Activated CD4-positive, alpha-beta T cell treated with anti-CD3 and anti-CD28 coated beads for 36 hours (primary cell): ENCODE data around the gene KRT16. TPM values are rescaled to one million over a fixed set of nuclear protein-coding genes. Genes with fewer than 3 reads are reported as not detected.

Experiments
- ATAC-seq: fragments of 200-7000 bp; cut with Tn5 transposase; one replicate; pipeline ENCODE4 v1.10.0; 2021; ENCODE audit warnings: mild to moderate bottlenecking, moderate library complexity
- CTCF ChIA-PET: fragments of 350-600 bp; sonication (Branson Sonifier 250); formaldehyde crosslinking; loops from one replicate; lab custom pipeline; 2021; ENCODE audit warnings: antibody characterized with exemption; lab: Charles Lee
- POLR2A ChIA-PET: fragments of 350-600 bp; sonication (Branson Sonifier 250); formaldehyde crosslinking; loops from one replicate; lab custom pipeline; 2021; ENCODE audit warnings: antibody characterized with exemption, inconsistent platforms; lab: Charles Lee
- DNase-seq: peaks from one replicate; pipeline ENCODE4 v3.0.0-alpha.2; 2020
- H3K27ac Mint-ChIP-seq: one replicate; pipeline ENCODE4 v1.8.0; 2021; ENCODE audit warnings: mixed read lengths
- H3K27me3 Mint-ChIP-seq: one replicate; pipeline ENCODE4 v1.8.0; 2021; ENCODE audit warnings: mixed read lengths
- H3K36me3 Mint-ChIP-seq: one replicate; pipeline ENCODE4 v1.8.0; 2021; ENCODE audit warnings: low read depth, mixed read lengths
- H3K4me1 Mint-ChIP-seq: one replicate; pipeline ENCODE4 v1.8.0; 2021; ENCODE audit warnings: mixed read lengths
- H3K4me3 Mint-ChIP-seq: one replicate; pipeline ENCODE4 v1.8.0; 2021; ENCODE audit warnings: mild to moderate bottlenecking, moderate library complexity, mixed read lengths
- H3K9me3 Mint-ChIP-seq: one replicate; pipeline ENCODE4 v1.8.0; 2021; ENCODE audit warnings: low read depth, mixed read lengths
- intact Hi-C, 2 experiments: fragments of 100-400 bp; cut with DNase I in 1 of 2; cut with micrococcal nuclease in 1 of 2; formaldehyde crosslinking; loops; one replicate each; pipeline versions ENCODE4 v1.14.2 to v1.15.1; 2022 to 2024; cut with DNase I, micrococcal nuclease
- total RNA-seq, 2 experiments: library from RNA; stranded (reverse); gene quantifications; one replicate each; pipeline ENCODE4 v1.2.3, GENCODE V29; 2021

KRT16 gene
- total RNA-seq, 2 experiments from 2014 or later: not detected

DNA sequence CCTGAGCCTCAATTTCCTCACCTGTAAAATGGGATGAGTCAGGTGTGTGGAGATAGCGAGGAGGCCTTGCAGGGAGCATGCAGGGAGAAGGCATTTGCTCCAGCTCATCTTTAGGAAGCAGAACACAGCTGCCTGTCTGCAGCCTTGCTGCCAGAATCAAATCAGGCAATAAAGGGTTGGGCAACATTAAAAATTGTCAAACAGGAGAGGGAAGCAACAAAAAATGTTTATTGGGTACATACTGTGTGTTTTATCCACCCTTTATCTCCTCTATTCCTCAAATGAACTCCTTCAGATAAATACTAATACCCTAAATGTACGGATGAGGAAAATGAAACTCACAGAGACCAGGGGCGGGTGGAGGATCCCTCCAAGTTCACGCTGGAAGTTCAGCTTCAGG, 12.2 kb downstream of the KRT16 start:
- Mint-ChIP-seq H3K27me3 (peaks cover 6% of the 10 kb centered on the region), H3K36me3 (no peaks in the 10 kb centered on the region), H3K4me1 (no peaks in the 10 kb centered on the region), H3K9me3 (no peaks in the 10 kb centered on the region), H3K4me3 (no peak overlapping the region), H3K27ac (no peak overlapping the region)
- ATAC-seq (no peak), DNase-seq (no peak)
- POLR2A ChIA-PET: no interaction called here
- CTCF ChIA-PET: no interaction called here
- intact Hi-C loops: no loop called here

DNA sequence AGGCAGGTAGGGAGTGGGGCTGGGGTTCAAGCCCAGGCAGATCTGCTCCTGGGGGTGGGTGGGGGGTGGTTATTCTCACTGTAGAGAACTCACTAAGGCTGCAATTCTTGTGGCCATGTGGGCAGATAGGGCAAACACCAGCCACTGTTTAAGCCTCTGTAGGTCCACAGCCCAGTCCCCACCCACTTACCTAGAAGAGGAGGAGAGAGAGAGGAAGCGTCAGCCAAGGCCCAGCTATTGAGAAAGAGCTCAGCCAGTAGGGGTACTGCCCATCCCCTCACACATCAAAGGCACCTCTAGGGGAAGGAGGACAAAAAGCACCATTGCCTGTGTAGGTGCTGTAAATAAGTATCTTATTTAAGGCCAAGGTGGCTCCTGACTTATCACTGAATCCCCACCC, 12.9 kb downstream of the KRT16 start:
- ChIA-PET CTCF (no interaction called here), POLR2A (no interaction called here)
- DNase-seq: no peak
- Mint-ChIP-seq H3K9me3 (no peaks in the 10 kb centered on the region), H3K36me3 (no peaks in the 10 kb centered on the region), H3K4me3 (no peak overlapping the region), H3K27me3 (peaks cover 5% of the 10 kb centered on the region), H3K27ac (no peak overlapping the region), H3K4me1 (no peaks in the 10 kb centered on the region)
- intact Hi-C loops: no loop called here
- no peak for ATAC-seq

DNA sequence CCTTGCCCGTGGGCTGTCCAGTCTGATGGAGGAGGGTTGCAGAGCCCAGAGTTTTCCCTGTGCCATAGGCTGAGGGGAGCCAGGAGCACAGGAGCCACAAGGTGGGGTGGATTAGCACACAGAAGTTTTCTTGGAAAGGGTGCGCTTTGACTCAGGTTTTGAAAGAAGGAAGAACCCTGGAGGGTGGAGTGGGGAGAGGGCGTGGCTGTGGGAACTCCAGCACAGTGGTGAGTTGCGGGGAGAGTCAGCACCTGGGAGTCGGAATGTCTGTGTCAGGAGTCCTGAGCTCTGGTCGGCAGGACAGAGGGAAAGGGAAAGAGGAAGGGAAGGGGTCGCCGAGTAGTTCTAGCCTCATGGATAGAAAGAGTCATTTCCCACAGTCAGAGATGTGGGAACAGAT, 17.0 kb downstream of the KRT16 start:
- ChIA-PET CTCF (interaction anchor here (1.1 kb wide), 1 partner anchor 10 kb away, joined by 3 read pairs; no protein-coding TSS in a partner anchor), POLR2A (no interaction called here)
- H3K4me3 Mint-ChIP-seq: no peak overlapping the region
- no peaks in the 10 kb centered on the region for H3K36me3 Mint-ChIP-seq
- no peak for ATAC-seq
- H3K4me1 Mint-ChIP-seq: no peaks in the 10 kb centered on the region
- DNase-seq: no peak
- H3K27me3 Mint-ChIP-seq: peaks cover 7% of the 10 kb centered on the region
- no peaks in the 10 kb centered on the region for H3K9me3 Mint-ChIP-seq
- intact Hi-C loops: no loop called here
- no peak overlapping the region for H3K27ac Mint-ChIP-seq

DNA sequence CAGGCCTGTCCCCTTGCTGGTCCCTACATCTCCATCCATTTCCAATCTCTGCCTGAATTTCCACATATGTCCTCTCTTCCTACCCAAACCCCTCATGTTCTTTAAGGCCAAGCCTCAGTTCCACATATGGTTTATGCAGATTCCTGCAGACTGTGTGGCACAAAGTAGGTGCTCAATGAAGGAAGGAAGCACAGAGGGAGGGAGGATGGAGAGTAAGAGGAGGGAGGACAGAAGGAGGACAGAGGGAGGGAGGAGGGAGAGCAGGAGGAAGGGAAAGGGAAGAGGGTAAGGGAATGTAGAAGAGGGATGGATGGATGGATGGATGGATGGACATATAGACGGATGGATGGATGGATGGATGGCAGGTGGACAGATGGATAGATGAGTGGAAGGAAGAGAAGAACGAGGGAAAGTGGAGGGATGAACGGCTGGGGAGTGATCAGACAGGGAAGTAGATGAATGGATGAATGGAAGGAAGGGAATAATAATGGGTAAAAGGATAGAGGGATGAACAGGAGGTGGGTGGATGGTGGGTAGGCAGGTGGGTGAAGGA, 18.1 kb downstream of the KRT16 start:
- H3K4me1 Mint-ChIP-seq: no peaks in the 10 kb centered on the region
- peaks cover 7% of the 10 kb centered on the region for H3K27me3 Mint-ChIP-seq
- DNase-seq (no peak), ATAC-seq (no peak)
- intact Hi-C loops: no loop called here
- H3K9me3 Mint-ChIP-seq: no peaks in the 10 kb centered on the region
- ChIA-PET POLR2A (no interaction called here), CTCF (no interaction called here)
- H3K36me3 Mint-ChIP-seq: no peaks in the 10 kb centered on the region
- H3K4me3 Mint-ChIP-seq: no peak overlapping the region
- no peak overlapping the region for H3K27ac Mint-ChIP-seq

DNA sequence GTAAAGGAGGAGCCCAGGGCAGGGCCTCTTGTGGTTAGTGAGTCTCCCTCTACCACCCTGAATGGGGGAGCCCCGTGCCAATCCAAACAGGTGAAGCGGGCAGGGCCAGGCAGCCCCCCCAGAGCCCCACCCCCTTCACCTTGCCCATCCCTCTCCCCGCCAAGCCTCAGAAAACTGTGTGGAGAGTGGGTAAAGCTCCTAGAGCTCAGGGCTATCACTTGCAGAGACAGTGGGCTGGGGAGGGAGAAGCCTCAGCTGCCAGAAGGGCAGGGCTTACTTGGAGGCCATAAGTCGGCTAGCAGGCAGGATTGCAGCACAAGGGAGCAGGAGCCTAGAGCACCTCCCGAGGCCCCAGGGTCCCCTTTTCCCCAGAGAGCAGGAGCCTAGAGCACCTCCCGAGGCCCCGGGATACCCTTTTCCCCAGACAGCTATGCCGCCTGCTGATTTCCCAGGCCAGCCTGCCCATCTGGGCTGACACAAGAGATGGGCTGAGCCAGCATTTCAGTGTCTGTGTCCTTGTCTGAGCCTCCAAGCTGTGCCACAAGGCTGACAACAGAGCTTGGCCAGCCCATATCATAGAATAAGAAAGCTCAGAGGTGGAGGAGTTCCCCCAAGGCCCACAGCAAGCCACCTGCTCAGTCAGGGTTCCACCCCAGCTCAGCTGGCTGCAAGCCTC, 19.1 kb downstream of the KRT16 start:
- CTCF ChIA-PET: no interaction called here
- ATAC-seq (no peak), DNase-seq (no peak)
- Mint-ChIP-seq H3K9me3 (no peaks in the 10 kb centered on the region), H3K4me3 (no peak overlapping the region), H3K4me1 (no peaks in the 10 kb centered on the region), H3K27ac (no peak overlapping the region), H3K36me3 (no peaks in the 10 kb centered on the region), H3K27me3 (peaks cover 7% of the 10 kb centered on the region)
- POLR2A ChIA-PET: no interaction called here
- intact Hi-C loops: no loop called here

DNA sequence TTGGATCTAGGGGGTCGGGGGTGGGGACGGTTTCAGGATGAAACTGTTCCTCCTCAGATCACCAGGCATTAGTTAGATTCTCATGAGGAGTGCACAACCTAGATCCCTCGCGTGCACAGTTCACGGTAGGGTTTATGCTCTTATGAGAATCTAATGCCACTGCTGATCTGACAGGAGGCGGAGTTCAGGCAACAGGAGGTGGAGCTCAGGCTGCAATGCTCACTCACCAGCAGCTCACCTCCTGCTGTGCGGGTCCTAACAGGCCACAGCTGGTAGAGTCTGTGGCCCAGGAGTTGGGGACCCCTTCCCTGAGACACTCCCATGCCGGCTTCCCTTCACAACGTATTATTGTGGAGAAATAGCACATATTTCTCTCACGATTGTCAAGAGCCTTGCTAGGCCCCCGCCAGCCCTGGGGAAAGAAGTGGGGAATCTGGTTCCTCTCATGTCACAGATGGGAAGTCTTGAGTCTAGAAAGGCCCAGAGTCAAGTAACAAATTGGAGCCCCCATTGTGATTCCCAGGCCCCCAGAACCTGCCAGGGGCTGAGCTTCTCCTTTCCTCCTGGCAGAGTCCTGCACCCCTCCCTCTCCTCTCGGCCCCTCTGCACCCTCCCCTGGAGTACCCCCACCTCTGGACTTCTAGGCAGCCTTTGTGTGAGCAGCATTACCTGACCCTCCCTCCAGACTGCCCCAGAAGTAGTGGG, 19.8 kb downstream of the KRT16 start:
- Mint-ChIP-seq H3K36me3 (no peaks in the 10 kb centered on the region), H3K27me3 (peaks cover 7% of the 10 kb centered on the region), H3K4me1 (no peaks in the 10 kb centered on the region), H3K4me3 (no peak overlapping the region), H3K9me3 (no peaks in the 10 kb centered on the region), H3K27ac (no peak overlapping the region)
- CTCF ChIA-PET: no interaction called here
- no peak for DNase-seq
- ATAC-seq: no peak
- POLR2A ChIA-PET: no interaction called here
- intact Hi-C loops: no loop called here

DNA sequence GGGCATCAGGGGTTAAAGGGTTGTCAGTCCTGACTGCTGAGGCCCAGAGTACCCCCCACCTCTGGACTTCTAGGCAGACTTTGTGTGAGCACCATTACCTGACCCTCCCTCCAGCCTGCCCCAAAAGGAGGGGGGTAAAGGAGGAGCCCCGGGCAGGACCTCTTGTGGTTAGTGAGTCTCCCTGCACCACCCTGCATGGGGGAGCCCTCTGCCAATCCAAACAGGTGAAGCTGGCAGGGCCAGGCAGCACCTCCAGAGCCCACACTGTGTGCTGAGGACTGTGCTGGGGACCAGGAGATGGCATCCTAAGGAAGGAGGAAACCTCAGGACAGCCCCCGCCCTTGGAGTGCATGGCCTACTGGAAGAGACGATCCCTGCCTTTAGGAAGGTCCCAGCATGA, 23.3 kb downstream of the KRT16 start:
- Mint-ChIP-seq H3K36me3 (no peaks in the 10 kb centered on the region), H3K9me3 (no peaks in the 10 kb centered on the region), H3K4me1 (no peaks in the 10 kb centered on the region), H3K27me3 (peaks cover 5% of the 10 kb centered on the region), H3K27ac (no peak overlapping the region), H3K4me3 (no peak overlapping the region)
- ATAC-seq: no peak
- no peak for DNase-seq
- intact Hi-C loops: no loop called here
- ChIA-PET CTCF (interaction anchor here (0.9 kb wide), 1 partner anchor 13 kb away, joined by 3 read pairs; no protein-coding TSS in a partner anchor), POLR2A (no interaction called here)

DNA sequence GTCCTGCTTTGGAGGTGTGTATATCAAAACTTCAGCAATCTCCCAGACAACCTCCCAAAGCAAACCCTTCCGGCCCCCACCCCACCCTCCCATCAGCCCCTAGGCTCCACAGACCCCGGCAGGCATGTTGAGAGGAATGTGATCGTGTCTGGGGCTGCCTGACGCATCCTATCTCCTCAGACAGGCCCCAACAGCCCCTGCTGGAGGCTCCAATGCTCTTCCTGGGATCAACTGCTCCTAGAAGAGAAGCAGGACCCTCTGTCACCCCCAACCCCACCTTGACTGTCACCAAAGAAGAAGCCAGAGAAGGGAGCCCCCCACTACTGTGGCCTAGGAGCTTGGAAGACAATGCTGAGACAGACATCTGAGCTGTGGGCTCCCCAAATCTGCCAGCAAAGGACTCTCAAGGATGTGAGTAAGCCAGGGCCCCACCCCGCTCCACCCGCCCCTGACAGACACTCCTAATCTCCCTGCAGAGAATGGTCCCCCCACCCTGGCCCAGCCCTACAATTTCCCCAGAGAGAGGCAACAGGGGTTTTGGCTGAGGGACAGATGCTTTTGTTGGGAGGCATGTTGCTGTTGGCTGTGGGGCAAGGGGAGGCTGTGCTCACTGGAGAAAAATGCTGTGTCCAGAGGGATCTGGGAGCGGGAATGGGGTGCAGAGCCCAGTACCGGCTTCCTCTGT, 24.3 kb downstream of the KRT16 start:
- Mint-ChIP-seq H3K27me3 (peaks cover 3% of the 10 kb centered on the region), H3K9me3 (no peaks in the 10 kb centered on the region), H3K36me3 (no peaks in the 10 kb centered on the region), H3K4me1 (no peaks in the 10 kb centered on the region), H3K27ac (no peak overlapping the region), H3K4me3 (no peak overlapping the region)
- DNase-seq: no peak
- intact Hi-C loops: no loop called here
- CTCF ChIA-PET: interaction anchor here (0.6 to 0.8 kb wide), 3 partner anchors 9 to 381 kb away, joined by 3 read pairs; no protein-coding TSS in a partner anchor
- POLR2A ChIA-PET: no interaction called here
- no peak for ATAC-seq

DNA sequence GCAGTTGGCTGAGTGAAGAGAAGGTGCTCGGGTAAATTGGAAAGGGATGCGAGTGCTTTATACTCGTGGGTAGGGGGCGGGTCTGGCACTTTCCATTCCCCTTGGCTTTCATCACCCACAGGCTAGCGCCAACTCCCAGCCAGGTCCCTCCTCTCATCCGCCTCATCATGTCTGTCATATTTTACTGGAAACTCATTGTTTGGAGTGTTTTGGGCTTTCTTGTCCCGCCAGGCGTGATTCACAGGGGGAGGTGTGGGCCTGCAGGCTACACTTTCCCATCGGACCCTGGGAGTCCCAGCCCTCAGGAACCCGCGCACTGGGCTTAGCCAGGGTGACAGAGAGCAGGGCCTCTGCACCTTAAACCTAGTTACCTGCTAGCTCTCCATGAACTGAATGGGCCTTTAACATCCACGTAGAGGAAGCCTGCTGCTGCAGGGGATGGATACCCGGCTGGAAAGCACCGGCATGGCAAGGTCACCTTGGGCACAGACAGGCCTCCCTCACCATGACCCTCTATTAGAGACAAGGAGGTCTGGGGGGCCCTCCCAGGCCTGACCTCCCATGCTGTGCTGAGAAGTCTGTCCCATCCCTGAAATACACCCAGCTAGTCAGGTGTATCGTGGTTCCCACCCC, 25.6 kb downstream of the KRT16 start, which contains the start of gene KRT14:
TSS of gene KRT14 (minus strand) at position 33 of the 633 bp plus-strand sequence. CDS start 61 bp downstream, outside the sequence.
- intact Hi-C loops: no loop called here
- Mint-ChIP-seq H3K27me3 (peaks cover 5% of the 10 kb centered on the region), H3K4me1 (no peaks in the 10 kb centered on the region), H3K4me3 (no peak within 1 kb of the TSS), H3K27ac (no peak within 1 kb of the TSS), H3K36me3 (no peaks in the 10 kb centered on the region), H3K9me3 (no peaks in the 10 kb centered on the region)
- POLR2A ChIA-PET: no interaction called here
- DNase-seq (no peak), ATAC-seq (no peak)
- CTCF ChIA-PET: no interaction called here

DNA sequence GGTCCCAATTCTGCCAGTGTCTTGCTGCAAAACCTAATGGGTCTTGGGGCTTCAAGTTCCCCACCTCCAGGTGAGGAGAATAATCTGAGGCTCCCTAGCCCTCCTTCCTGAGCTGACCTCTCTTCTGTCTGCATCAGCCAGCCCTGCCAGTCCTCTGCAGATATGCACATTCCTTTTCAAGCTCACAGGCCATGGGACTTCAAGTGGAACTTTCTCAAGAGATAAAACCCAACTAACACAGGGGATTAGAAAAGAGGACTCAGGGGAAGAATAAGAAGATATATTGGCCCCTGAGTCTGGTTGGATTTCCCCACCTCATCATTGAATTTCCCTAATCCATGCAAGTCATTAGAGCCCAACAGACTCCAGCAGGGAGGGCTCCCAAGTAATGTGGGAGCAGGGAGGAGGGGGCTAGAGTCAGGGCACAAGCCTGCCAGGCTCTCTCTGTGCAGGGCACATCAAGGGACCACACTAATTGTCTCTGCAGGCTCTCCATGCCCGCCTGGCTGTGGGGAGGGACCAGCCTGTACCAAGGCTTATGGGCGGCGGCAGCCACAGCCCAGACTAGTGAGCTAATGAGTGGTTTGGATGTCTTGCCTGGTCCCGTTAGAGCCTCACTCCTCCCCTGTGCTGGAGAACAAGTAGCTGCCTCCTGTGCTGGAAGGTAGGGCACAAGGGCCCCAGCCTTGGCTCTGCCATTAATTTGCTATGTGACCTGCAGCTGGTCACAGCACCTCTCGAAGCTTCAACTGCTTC, 27.1 kb downstream of the KRT16 start:
- intact Hi-C loops: no loop called here
- H3K4me3 Mint-ChIP-seq: no peak overlapping the region
- no peak overlapping the region for H3K27ac Mint-ChIP-seq
- ATAC-seq (no peak), DNase-seq (no peak)
- peaks cover 2% of the 10 kb centered on the region for H3K27me3 Mint-ChIP-seq
- ChIA-PET POLR2A (no interaction called here), CTCF (interaction anchor here (0.6 to 1.4 kb wide), 3 partner anchors 37 to 90 kb away, joined by 3 read pairs; no protein-coding TSS in a partner anchor)
- H3K9me3 Mint-ChIP-seq: no peaks in the 10 kb centered on the region
- no peaks in the 10 kb centered on the region for H3K36me3 Mint-ChIP-seq
- no peaks in the 10 kb centered on the region for H3K4me1 Mint-ChIP-seq
